ENCODE results near the gene GCG. TPM values are rescaled to one million over a fixed set of nuclear protein-coding genes. Genes with fewer than 3 reads are reported as not detected.

The GCG gene
- total and polyA plus RNA-seq, 2 donors (not counting 3 experiments of a cell fraction or from before 2014, with no cell fraction given), result not detected

DNA sequence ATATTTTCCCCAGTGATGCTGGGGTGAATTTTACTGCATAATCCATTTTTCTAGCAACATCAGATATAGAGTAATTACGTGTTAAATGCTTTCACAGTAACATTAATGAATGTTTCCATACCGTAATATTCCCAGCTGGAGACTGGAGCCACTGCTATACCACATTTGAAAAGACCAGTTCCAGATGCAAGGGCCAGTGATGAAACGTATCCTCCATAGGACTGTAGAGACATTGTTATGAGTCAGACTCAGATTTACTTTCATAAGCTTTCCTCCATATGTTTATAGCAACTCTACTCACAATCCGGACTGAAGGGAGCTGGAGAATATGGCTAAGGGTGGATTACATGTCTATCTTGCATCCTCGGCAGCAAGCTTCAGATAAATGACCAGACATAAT is 22.7 kb upstream of the GCG start:
- peaks cover 1 to 12% of the 10 kb centered on the region in 2 experiments for H3K27me3 ChIP-seq (ENCODE audit: control insufficient read depth in 2 of 2, insufficient read depth in 2 of 2, low read length in 2 of 2)
- no peaks in the 10 kb centered on the region for H3K36me3 ChIP-seq (ENCODE audit: control insufficient read depth in 2 of 2, extremely low read depth in 1 of 2, insufficient read depth in 2 of 2, low read length in 2 of 2)
- ChIA-PET POLR2A (no interaction called here), CTCF (interaction anchor here (0.8 kb wide), 1 partner anchor 26 kb away, joined by 3 read pairs; no protein-coding TSS in a partner anchor)
- H2AFZ ChIP-seq (ENCODE audit: low read depth, low read length), result no peak overlapping the region
- TF ChIP-seq, protein P1, sequence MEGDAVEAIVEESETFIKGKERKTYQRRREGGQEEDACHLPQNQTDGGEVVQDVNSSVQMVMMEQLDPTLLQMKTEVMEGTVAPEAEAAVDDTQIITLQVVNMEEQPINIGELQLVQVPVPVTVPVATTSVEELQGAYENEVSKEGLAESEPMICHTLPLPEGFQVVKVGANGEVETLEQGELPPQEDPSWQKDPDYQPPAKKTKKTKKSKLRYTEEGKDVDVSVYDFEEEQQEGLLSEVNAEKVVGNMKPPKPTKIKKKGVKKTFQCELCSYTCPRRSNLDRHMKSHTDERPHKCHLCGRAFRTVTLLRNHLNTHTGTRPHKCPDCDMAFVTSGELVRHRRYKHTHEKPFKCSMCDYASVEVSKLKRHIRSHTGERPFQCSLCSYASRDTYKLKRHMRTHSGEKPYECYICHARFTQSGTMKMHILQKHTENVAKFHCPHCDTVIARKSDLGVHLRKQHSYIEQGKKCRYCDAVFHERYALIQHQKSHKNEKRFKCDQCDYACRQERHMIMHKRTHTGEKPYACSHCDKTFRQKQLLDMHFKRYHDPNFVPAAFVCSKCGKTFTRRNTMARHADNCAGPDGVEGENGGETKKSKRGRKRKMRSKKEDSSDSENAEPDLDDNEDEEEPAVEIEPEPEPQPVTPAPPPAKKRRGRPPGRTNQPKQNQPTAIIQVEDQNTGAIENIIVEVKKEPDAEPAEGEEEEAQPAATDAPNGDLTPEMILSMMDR (IDR thresholded peaks at IDR 0.05; ENCODE audit: extremely low read depth in 1 of 2, insufficient read depth in 1 of 2, low read depth in 1 of 2, low read length in 2 of 2), result no peak
- TF ChIP-seq POLR2AphosphoS5 (IDR thresholded peaks at IDR 0.05; ENCODE audit: insufficient read depth, low read depth, low read length) (no peak), JUN (IDR thresholded peaks at IDR 0.05; ENCODE audit: borderline replicate concordance, insufficient read depth, insufficient read length, low read depth) (no peak), POLR2A (IDR thresholded peaks at IDR 0.05; ENCODE audit: low read depth, low read length) (no peak), GATA2 (IDR thresholded peaks at IDR 0.05; ENCODE audit: insufficient read depth, insufficient read length, low read depth, low read length) (no peak), EZH2 (IDR thresholded peaks at IDR 0.05; ENCODE audit: borderline replicate concordance, low read depth, low read length, severe bottlenecking) (no peak), MYC (IDR thresholded peaks at IDR 0.05; ENCODE audit: low read depth, low read length) (no peak), FOS (IDR thresholded peaks at IDR 0.05; ENCODE audit: borderline replicate concordance, insufficient read depth, low read length) (no peak)
- TF ChIP-seq, protein P2, sequence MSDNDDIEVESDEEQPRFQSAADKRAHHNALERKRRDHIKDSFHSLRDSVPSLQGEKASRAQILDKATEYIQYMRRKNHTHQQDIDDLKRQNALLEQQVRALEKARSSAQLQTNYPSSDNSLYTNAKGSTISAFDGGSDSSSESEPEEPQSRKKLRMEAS (IDR thresholded peaks at IDR 0.05; ENCODE audit: insufficient read depth, insufficient read length), result no peak
- no peaks in the 10 kb centered on the region for H3K4me1 ChIP-seq (ENCODE audit: control insufficient read depth, extremely low read depth, insufficient read depth, low read length)
- H3K4me2 ChIP-seq (ENCODE audit: insufficient read depth, low read length), result no peak overlapping the region
- no peaks in the 10 kb centered on the region for H3K79me2 ChIP-seq (ENCODE audit: control insufficient read depth, insufficient read depth, low read length)
- no peak for DNase-seq (ENCODE audit: low read depth, low spot score)
- BruUV-seq (replicated peaks), result no TSS peak
- no peaks in the 10 kb centered on the region for H3K9me3 ChIP-seq (replicated peaks; ENCODE audit: control insufficient read depth, insufficient read depth, low read length)
- H3K4me3 ChIP-seq (replicated peaks in 1 of 3; ENCODE audit: insufficient read depth in 1 of 3, low read depth in 1 of 3, low read length in 3 of 3), result no peak overlapping the region
- H3K27ac ChIP-seq (ENCODE audit: insufficient read depth, low read depth, low read length), result no peak overlapping the region
- dilution Hi-C loops (cut with MboI; ENCODE audit: extremely low pct_ligation_motif_present, low sequenced_read_pairs) (no loop called here), intact Hi-C loops (cut with micrococcal nuclease) (no loop called here)
- no peaks in the 10 kb centered on the region for H4K20me1 ChIP-seq (replicated peaks; ENCODE audit: control insufficient read depth, extremely low read depth, insufficient read depth, low read length)
- H3K9me1 ChIP-seq (replicated peaks; ENCODE audit: control insufficient read depth, extremely low read depth, insufficient read depth, low read length), result no peaks in the 10 kb centered on the region
- no peak overlapping the region for H3K9ac ChIP-seq (replicated peaks; ENCODE audit: extremely low read depth, insufficient read depth, low read length)
- FAIRE-seq, result no peak

All from endothelial cell of umbilical vein (primary cell).